Stromal cell of bone marrow (primary cell): ENCODE data around the gene OR1A2.
"Not testable (repeated sequence)": the region's sequence is repeated elsewhere in the genome, so short reads cannot be mapped to it uniquely, and the experiment has no call there.

Source experiments
- DNase-seq: peaks from one replicate; pipeline ENCODE4 v3.0.0-alpha.2; 2012; ENCODE audit warnings: low read depth

OR1A2 gene

DNA sequence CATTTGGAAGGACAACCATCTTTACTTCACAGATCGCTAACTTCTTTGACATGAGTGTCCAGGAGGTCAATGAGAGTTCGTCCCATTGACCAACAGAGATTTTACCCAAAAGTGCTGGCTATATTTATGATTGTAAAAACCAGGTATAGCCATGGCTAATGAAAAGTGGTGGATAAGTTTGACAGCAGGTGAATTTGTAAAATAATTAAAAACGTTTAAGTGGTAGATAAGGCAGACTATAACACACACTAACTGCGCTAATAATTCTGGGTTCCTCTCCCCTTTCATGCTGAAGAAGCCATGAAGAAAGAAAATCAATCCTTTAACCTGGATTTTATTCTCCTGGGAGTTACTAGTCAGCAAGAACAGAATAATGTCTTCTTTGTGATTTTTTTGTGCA, at the start of gene OR1A2:
TSS of gene OR1A2 (plus strand) at position 301 of the 400 bp plus-strand sequence. CDS start at position 301, 0 bp downstream.
- DNase-seq = no peak

GRCh38 chr17:3157218-3157617, 40.1 kb upstream of the OR1A2 start:
- DNase-seq = no peak

- no peak for DNase-seq
These were observed 29.7 kb upstream of the OR1A2 start for GRCh38 chr17:3167574-3167973.

DNA sequence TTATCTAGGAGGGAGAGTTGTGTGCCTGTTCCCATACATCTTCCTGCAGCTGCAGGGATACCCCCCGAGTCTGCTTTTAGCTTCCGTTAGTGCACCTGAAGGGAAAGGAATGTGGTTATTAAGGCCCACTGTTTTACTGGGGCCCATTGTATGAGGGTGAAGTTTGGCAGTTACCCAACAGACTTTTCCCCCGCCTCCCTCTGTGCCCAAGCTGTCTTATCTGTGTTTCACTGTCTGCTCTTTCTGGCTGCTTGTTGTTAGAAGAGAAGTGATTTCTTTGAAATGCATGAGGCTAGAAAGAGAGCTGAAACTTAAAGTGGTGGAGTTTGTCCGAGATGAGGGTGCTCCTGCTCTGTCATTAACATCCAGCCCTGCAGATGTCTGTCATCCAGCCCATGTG, 7.4 kb upstream of the OR1A2 start:
- DNase-seq = no peak

DNA sequence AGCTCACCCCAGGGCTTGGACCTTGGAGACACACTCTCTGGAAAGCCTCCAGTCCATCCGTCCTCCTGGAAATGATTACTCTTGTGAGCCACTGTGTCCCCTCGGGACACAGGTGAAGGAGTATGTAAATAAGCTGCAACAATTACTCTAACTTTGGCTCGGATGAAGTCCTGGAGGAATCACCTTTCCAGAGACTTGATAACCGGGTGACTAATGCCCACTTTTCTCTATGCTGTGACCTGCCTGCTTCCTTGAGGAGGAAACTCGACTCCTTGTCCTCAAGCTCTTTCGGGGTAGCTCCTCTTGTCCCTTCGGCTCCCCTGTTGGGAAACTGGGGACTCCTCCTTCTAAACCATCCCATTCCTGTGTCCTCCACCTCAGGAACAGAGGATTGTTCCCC, 10.0 kb downstream of the OR1A2 start, which contains the start of gene OR1A1:
TSS of gene OR1A1 (plus strand) at position 301 of the 400 bp plus-strand sequence. CDS start 7,954 bp downstream, outside the sequence.
- no peak for DNase-seq

- DNase-seq = no peak
These were observed 11.2 kb downstream of the OR1A2 start for GRCh38 chr17:3208484-3208883.

DNA sequence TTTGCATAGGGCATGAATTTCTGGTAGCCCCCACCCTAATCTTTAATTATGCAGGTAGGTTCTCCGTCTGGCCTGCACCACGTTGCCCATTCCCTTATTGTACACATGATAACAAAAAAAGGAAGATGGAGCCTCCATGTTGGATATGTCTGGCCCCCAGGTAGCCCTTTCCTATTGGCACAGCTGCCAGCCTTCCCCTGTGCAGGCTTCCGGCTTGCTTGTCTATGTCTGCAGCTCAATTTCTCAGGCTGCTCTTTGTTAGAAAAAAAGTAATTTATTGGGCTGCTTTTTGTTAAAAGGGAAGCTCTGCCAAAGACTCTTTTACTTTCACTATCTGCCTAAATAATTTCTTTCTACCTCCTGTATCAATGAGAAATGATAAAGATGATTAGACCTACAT, 15.7 kb downstream of the OR1A2 start:
- DNase-seq = no peak

DNA sequence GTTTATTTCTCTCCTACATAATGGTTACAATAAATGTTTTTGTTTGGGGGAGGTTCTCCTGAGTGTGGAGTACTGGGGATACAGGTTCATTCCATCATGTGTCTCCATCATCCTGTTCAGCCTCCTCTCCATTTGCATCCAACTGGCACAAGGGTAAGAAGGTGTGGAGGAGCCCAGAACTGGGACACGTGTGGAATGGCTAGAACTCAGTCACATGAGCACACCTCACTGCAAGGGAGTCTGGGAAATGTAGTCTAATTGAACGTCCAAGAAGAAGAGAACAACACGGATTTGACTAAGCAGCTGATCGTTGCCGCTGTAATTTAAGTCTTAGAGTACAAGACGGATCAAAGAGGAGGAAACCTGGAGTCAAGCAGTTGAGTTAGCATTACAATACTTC, 16.3 kb downstream of the OR1A2 start:
- no peak for DNase-seq

DNA sequence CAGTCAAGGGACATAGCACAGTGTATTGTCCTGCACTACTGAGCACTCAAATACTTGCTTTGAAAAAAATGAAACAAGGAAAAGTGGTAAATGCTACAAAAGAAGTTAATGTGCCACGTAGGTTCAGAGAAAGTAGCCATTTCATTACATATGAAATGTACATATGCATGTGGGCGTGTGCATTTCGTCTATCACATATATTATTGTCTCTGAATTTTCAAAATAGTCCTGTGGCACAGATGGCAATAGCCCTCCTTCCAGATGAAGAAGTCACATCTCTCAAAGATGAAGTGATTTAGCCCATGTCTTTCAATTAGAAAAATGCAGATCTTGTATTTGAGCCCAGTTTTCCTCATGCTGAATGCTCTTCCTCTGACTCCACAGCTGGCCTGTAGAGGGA, 22.7 kb downstream of the OR1A2 start:
- not testable (repeated sequence) for DNase-seq

DNA sequence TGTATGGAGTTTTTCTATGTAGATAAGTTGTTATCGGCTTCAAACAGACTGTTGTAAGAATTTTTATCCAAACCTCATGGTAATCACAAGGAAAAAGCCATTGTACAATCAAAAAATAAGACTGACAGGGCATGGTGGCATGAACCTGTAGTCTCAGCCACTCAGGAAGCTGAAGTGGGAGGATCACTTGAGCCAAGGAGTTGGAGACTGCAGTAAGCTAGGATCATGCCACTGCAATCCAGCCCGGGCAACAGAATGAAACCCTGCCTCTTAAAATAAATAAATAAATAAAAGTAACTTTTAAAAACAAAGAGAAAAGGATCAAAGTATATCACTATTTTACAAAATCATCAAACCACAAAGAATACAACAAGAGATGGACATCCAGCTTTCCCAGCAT, 24.5 kb downstream of the OR1A2 start:
- DNase-seq = no peak

- no peak for DNase-seq
These were observed 25.2 kb downstream of the OR1A2 start for GRCh38 chr17:3222505-3222904.

- not testable (repeated sequence) for DNase-seq
These were observed 27.5 kb downstream of the OR1A2 start for GRCh38 chr17:3224721-3225352.

DNA sequence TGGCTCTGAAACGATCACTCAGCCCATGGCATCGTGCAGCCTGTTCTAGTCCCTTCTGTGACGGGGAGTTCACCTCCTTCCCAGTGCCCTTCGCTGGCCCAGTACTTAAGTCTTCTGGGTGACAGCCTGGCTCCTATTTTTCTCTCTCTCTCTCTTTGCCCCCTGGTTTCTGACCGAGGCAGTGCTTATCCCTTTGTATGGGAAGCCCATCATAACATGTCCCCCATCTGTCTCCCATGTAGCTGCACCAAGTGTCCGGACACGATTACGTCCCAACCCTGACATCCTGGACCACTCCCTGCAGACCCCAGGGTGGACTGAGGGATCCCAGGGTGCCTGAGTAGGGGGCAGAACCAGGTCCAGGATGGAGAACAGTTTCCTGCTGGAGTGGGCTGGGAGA, 35.0 kb downstream of the OR1A2 start:
- not testable (repeated sequence) for DNase-seq

- not testable (repeated sequence) for DNase-seq
These were observed 41.4 kb downstream of the OR1A2 start for GRCh38 chr17:3238685-3239084.

GRCh38 chr17:3241044-3241443, 43.7 kb downstream of the OR1A2 start:
- not testable (repeated sequence) for DNase-seq

DNA sequence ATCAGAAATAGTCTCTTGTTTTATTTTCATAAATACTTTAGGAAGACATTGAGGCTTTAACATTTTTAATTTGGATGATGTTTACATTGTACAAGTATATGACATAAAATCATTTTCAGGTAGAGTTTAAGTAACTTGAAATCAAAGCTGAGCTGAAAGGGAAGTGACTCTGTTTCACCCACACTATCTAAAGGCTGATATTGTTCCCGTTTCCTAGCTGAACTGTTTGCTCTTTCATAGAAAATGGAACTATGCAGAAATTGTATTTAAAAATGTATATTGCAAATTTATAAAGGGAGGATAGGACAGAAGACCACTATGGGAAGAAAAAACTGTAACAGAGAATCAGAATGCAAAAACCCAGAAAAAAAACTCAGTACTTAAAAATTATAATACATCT, 47.5 kb downstream of the OR1A2 start:
- not testable (repeated sequence) for DNase-seq
